Activated T-cell treated with anti-CD3 and anti-CD28 coated beads for 1 hour (primary cell): ENCODE data around the gene CKB.
"Not testable (repeated sequence)": the region's sequence is repeated elsewhere in the genome, so short reads cannot be mapped to it uniquely, and the experiment has no call there.

ENCODE experiments used
- DNase-seq: peaks from one replicate; pipeline ENCODE4 v3.0.0-alpha.2; 2020; ENCODE audit warnings: low read depth

The CKB gene

GRCh38 chr14:103512180-103512579 is 10.4 kb downstream of the CKB start:
- not testable (repeated sequence) for DNase-seq

- no peak for DNase-seq
These were observed 11.6 kb downstream of the CKB start for GRCh38 chr14:103510724-103511693.

- DNase-seq: no peak
These were observed 12.5 kb downstream of the CKB start for GRCh38 chr14:103509864-103510723.

DNA sequence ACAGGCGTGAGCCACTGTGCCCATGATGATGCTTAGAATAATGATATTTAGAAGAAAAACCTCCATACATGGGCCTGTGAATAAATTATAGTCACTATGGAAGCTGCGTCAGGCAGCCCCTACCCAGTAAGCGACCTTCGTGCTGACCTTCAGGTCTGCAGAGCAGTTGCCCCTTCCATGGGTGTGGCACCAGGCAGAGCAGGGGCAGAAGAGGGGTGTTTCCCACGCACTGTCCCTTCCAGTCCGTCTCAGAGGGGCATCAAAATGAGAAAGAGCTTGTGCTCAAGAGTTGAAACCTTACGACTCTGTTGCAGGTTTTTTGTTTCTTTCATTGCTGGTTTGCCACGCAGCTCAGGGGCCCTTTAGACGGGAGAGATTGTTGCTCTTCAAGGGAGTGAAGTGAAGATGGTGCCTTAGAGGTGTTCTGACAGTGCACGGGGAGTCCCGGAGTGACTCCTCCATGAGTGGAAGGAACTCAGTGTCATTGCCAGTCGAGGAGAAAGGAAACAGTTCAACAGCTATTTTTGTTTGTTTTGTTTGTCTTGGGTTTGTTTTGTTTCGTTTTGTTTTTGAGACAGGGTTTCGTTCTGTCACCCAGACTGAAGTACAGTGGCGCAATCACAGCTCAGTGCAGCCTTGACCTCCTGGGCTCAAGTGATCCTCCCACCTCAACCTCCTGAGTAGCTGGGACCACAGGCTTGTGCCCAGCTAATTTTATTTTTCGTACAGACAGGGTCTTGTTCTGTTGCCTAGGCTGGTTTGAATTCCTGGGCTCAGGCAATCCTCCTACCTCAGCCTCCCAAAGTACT is 13.9 kb downstream of the CKB start:
- DNase-seq: no peak

DNA sequence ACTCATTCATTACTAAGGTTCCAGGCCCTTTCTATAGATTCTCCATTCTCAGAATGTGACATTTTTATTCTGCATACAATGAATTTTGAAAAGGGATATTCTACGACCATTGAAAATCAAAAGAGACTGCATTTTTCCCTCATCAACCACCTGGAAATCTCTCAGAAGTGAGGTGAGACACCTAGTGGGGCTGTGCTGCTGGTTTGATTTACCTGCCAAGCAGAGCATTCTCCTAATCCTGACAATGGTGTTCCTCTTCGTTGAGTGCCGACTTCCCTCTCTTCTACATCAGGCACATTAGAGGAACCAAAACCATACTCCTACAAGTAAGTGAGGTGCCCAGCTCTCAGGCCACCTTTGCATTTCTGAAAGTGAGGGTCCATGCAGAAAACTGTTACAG is 14.9 kb downstream of the CKB start:
- no peak for DNase-seq

DNA sequence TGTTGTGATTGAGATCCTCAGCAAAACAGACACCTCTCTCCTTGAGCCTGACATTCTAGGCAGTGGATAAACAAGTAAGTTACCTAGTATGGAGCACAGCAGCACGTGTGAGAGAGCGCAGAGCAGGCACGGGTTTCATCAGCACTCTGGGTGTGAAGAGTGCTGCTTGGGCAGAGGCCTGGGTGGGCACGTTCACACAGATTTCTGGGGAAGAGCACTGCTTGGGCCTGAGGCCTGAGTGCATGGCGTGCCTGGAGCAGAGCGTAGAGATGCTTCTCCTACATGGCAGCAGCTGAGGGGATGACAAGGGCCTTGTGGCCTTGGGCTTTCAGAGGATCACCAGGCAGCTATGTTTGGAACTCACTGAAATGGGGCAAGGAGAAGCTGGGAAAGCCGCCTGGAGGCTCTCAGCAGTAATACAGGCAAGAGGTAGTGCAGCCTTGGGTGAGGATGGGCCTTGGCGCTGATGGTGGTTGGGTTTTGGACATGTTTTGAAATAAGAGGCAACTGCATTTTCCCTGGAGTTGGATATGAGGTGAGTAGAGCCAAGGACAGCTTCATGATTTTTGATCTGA is 17.6 kb downstream of the CKB start:
- DNase-seq: no peak

DNA sequence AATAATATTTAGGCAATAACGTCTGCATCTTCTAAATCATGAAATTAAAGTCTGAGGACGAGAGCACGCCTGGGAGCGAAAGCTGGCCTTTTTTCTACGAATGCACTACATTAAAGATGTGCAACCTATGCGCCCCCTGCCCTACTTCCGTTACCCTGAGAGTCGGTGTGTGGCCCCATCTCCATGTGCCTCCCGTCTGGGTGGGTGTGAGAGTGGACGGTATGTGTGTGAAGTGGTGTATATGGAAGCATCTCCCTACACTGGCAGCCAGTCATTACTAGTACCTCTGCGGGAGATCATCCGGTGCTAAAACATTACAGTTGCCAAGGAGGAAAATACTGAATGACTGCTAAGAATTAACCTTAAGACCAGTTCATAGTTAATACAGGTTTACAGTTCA is 19.3 kb downstream of the CKB start:
- DNase-seq: no peak

GRCh38 chr14:103502877-103503276 is 19.8 kb downstream of the CKB start:
- DNase-seq: no peak

- DNase-seq: no peak
These were observed 20.5 kb downstream of the CKB start for GRCh38 chr14:103501921-103502669.

GRCh38 chr14:103501041-103501870 is 21.4 kb downstream of the CKB start:
- no peak for DNase-seq

DNA sequence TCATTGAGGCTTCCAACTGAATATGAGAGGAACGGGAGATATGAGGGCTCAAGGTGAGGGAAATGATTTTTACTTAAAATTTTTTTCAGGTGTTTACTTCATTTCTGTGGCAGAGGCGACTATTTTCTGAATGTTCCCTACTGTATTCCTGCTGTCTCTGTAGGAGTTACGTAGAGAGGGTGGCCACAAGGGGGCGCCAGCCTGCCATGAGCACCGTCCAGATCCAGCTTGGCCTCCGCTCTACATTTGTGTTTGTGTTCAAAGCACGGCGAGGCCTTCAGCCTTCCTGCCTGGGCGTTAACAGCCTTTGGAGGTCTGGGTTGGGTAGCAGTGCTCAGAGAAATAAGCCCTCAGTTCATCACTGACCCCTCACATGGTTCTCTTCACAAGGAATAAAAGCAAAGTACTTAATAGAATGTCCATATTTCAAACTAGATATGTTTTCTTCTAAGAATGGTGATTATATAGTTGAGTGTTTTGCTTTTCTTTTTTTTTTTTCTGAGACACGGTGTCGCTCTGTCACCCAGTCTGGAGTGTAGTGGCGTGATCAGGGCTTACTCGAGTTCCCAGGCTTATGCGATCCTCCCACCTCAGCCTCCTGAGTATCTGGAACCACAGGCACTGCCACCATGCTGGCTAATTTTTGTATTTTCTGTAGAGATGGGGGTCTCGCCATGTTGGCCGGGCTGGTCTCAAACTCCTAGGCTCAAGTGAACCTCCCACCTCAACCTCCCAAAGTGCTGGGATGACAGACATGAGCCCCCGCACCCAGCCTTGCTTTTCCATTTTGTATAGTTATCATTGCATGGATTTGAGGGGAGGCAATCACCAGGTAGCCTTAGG is 22.3 kb downstream of the CKB start:
- DNase-seq: peak; percentile 75

DNA sequence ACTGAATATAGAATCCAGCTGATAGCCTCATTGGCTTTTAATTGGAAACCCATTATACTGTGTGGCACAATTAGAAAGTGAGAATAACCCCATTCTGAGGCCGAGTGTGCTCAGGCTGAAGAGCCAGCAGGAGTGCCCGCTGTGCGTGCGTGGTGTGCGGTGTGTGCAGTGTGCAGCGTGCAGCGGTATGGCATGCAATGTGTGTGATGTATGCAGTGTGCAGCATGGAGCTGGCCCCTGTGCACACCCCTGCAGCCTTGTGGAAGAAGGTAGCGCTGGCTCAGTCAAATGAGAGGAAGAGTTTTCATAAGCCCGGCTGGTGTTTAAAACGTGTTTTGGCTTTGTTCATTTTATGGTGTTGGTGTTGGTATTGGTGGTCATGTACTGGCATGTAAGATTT is 22.9 kb downstream of the CKB start:
- no peak for DNase-seq

GRCh38 chr14:103496776-103497175 is 25.9 kb downstream of the CKB start:
- no peak for DNase-seq

DNA sequence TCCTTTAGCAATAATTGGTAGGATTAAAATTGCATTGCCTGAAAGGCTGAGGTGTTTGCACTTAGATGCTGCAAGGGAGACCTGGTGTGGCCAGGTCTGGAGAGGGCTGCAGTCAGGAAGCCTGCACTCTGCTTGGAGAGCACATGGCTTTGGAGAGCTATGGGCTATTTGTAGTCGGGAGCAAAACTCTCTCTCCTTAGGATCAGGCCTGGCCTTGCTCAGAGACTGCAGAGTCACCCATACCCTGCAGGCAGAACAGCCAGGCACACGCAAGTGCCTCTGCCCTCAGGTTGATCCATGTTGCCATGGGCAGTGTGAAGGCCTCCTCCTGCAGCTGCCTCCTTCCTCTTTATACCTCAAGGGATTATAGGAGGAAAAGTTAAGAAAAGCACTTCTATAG is 26.8 kb downstream of the CKB start:
- DNase-seq: no peak

DNA sequence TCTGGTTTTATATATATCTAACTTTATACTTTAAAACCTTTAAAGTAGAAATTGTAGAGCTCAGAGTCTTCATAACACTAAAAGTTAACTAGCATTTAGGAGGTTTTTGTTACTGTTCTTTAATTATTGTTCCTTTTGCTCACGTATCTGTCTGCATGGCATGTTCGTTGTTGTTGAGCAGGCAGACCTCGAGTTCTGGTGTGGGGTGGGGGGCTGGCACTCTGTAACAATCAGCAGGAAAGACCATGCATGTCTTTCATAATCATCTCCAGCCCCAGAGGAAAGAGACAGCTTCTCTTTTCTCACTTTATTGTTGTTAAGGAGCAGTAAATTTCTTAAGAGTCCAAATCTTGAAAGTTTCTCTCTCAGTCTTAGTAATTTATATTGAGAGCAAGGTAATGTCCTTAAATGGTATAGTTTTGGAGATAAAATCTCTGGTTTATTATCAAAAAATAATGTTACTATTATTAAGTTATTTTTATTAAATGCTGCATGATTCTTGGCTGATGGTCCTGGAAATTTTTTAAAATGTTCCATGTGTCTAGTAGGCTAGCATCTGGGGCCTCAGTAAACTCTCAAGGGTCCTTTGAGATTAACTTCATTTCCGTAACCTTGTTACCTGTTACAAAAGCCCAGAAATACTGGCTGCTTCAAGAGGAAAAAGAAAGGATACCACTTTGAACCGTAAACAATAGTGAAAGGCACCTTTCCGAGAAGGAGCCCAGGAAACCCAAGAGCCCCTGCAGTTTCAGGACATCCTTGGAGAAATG is 30.3 kb downstream of the CKB start:
- DNase-seq: no peak

DNA sequence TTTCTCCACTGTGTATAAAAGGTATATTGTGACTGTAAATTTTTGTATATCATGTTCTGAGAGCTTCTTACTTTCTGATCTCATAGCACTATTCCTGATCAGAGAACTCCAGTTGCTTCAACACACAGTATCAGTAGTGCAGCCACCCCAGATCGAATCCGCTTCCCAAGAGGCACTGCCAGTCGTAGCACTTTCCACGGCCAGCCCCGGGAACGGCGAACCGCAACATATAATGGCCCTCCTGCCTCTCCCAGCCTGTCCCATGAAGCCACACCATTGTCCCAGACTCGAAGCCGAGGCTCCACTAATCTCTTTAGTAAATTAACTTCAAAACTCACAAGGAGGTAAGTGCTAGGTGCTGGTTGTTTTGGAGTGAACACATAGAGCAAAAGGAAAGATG is 30.9 kb downstream of the CKB start:
- no peak for DNase-seq

DNA sequence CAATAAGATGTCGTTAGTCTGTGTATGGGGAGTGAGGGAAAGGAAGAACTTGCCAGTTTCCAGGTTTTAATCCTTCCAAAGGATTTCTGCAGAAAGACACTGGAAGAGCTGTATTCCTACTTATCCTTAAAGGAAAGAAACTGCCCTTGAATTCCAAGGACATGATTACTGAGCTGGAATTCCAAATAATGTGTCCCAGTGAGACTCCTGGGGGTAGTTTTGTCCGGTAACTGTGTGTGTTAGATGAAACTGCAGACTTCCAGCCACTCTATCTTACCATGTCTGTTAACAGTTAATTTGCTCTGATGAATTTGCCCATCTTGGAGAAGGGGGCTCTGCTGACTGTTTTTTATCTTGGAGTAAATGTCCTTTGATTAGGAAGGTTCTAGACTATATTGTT is 33.0 kb downstream of the CKB start:
- no peak for DNase-seq

- DNase-seq: no peak
These were observed 33.7 kb downstream of the CKB start for GRCh38 chr14:103488960-103489359.
